ENCODE measurements around the gene INTS11. TPM values are rescaled to one million over a fixed set of nuclear protein-coding genes. Genes with fewer than 3 reads are reported as not detected.

Gene INTS11
- total RNA-seq, 3 donors from 2014 or later (not counting 1 experiment from before 2014, with no cell fraction given), result 150 to 189 (median 181) TPM

DNA sequence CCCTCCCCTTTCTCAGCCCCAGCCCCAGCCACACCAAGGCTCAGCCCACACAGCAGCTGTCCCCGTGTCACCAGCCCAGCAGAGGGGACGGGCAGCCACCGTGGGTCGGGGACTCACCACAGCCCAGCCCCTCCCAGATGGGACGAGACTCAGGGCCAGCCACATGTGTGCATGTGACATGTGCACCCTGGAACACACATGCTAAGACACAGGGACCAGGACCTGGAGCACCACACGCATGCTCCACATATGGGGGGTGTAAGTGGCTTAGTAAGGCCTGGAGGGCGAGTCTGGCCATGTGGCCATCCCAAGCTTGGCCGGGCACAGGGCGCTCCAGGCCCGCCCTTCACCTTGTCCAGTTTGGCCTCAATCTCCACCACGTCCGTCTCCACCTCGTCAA lies 20.7 kb downstream of the INTS11 start:
- no peaks in the 10 kb centered on the region for H3K27me3 ChIP-seq (ENCODE audit: control insufficient read depth, insufficient read depth, low read length)
- H3K36me3 ChIP-seq (ENCODE audit: control insufficient read depth, insufficient read depth, low read length), result no peaks in the 10 kb centered on the region
- no peak overlapping the region for H3K4me3 ChIP-seq (ENCODE audit: low read length)
- H3K27me3 Mint-ChIP-seq (ENCODE audit: low read depth in 2 of 2), result no peaks in the 10 kb centered on the region
- H3K4me3 Mint-ChIP-seq, result no peak overlapping the region
- H3K9me3 ChIP-seq (ENCODE audit: control insufficient read depth, insufficient read depth, low read length), result no peaks in the 10 kb centered on the region
- TF ChIP-seq, protein P1, sequence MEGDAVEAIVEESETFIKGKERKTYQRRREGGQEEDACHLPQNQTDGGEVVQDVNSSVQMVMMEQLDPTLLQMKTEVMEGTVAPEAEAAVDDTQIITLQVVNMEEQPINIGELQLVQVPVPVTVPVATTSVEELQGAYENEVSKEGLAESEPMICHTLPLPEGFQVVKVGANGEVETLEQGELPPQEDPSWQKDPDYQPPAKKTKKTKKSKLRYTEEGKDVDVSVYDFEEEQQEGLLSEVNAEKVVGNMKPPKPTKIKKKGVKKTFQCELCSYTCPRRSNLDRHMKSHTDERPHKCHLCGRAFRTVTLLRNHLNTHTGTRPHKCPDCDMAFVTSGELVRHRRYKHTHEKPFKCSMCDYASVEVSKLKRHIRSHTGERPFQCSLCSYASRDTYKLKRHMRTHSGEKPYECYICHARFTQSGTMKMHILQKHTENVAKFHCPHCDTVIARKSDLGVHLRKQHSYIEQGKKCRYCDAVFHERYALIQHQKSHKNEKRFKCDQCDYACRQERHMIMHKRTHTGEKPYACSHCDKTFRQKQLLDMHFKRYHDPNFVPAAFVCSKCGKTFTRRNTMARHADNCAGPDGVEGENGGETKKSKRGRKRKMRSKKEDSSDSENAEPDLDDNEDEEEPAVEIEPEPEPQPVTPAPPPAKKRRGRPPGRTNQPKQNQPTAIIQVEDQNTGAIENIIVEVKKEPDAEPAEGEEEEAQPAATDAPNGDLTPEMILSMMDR (IDR thresholded peaks at IDR 0.05), result no peak
- no peaks in the 10 kb centered on the region for H3K9me3 Mint-ChIP-seq
- no peak overlapping the region for H3K27ac Mint-ChIP-seq
- no peak overlapping the region for H3K27ac ChIP-seq (ENCODE audit: low read length)
- ATAC-seq (no peak), DNase-seq (no peak)
- H3K36me3 Mint-ChIP-seq, result no peaks in the 10 kb centered on the region
- intact Hi-C loops (cut with micrococcal nuclease), result no loop called here
- H3K4me1 Mint-ChIP-seq, result peaks cover 6 to 21% of the 10 kb centered on the region in 2 donors
- peaks cover 32% of the 10 kb centered on the region for H3K4me1 ChIP-seq (ENCODE audit: control insufficient read depth, insufficient read depth, low read length)
- WGBS (ENCODE audit: insufficient coverage), result 83% methylated on average over 13 of the region's 13 CpGs

- Histone ChIP-seq H3K36me3 (ENCODE audit: control insufficient read depth, insufficient read depth, low read length) (no peaks in the 10 kb centered on the region), H3K27me3 (ENCODE audit: control insufficient read depth, insufficient read depth, low read length) (no peaks in the 10 kb centered on the region), H3K4me1 (ENCODE audit: control insufficient read depth, insufficient read depth, low read length) (peaks cover 33% of the 10 kb centered on the region), H3K27ac (ENCODE audit: low read length) (no peak overlapping the region), H3K9me3 (ENCODE audit: control insufficient read depth, insufficient read depth, low read length) (no peaks in the 10 kb centered on the region), H3K4me3 (ENCODE audit: low read length) (no peak overlapping the region)
- H3K27me3 Mint-ChIP-seq (ENCODE audit: low read depth in 2 of 2), result no peaks in the 10 kb centered on the region
- no peak overlapping the region for H3K4me3 Mint-ChIP-seq
- WGBS (ENCODE audit: insufficient coverage), result 83% methylated on average over 31 of the region's 31 CpGs
- H3K4me1 Mint-ChIP-seq, result peaks cover 6 to 23% of the 10 kb centered on the region in 2 donors
- H3K27ac Mint-ChIP-seq, result no peak overlapping the region
- ATAC-seq, result no peak
- intact Hi-C loops (cut with micrococcal nuclease), result no loop called here
- H3K9me3 Mint-ChIP-seq, result no peaks in the 10 kb centered on the region
- H3K36me3 Mint-ChIP-seq, result no peaks in the 10 kb centered on the region
- TF ChIP-seq, protein P1 (IDR thresholded peaks at IDR 0.05), result no peak
- DNase-seq, result no peak
Observed at GRCh38 chr1:1302951-1303509, 21.4 kb downstream of the INTS11 start.

DNA sequence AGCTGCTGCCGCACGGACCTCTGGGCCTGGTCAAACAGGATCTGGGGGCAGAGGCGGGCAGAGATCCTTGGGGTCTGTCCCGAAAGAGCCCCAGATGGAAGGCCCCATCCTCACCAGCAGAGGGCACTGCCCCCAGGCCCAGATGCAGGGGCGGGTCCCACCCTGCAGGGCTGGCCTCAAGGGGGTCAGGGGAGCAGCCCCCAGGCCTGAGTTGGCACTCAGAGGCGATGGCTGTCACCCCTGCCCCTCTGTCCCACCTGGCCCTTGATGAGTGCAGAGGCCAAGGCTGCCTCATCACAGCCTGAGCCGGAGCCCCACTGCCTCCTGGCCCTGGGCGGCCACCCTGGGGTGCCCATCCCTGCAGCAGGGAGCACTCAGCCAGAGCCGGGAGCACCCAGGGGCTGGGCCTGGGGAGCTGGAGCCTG lies 22.4 kb downstream of the INTS11 start:
- no peak overlapping the region for H3K27ac ChIP-seq (ENCODE audit: low read length)
- TF ChIP-seq, protein P1 (IDR thresholded peaks at IDR 0.05), result peak; percentile 26
- Mint-ChIP-seq H3K4me3 (no peak overlapping the region), H3K4me1 (peaks cover 6 to 21% of the 10 kb centered on the region in 2 donors), H3K9me3 (no peaks in the 10 kb centered on the region), H3K27ac (no peak overlapping the region), H3K36me3 (no peaks in the 10 kb centered on the region), H3K27me3 (ENCODE audit: low read depth in 2 of 2) (no peaks in the 10 kb centered on the region)
- DNase-seq, result peak in 1 of 2 donors; percentile 40
- no peak overlapping the region for H3K4me3 ChIP-seq (ENCODE audit: low read length)
- intact Hi-C loops (cut with micrococcal nuclease), result no loop called here
- ATAC-seq, result no peak
- H3K36me3 ChIP-seq (ENCODE audit: control insufficient read depth, insufficient read depth, low read length), result no peaks in the 10 kb centered on the region
- 89% methylated on average over 9 of the region's 9 CpGs for WGBS (ENCODE audit: insufficient coverage)
- H3K27me3 ChIP-seq (ENCODE audit: control insufficient read depth, insufficient read depth, low read length), result no peaks in the 10 kb centered on the region
- H3K4me1 ChIP-seq (ENCODE audit: control insufficient read depth, insufficient read depth, low read length), result peaks cover 33% of the 10 kb centered on the region
- H3K9me3 ChIP-seq (ENCODE audit: control insufficient read depth, insufficient read depth, low read length), result no peaks in the 10 kb centered on the region

DNA sequence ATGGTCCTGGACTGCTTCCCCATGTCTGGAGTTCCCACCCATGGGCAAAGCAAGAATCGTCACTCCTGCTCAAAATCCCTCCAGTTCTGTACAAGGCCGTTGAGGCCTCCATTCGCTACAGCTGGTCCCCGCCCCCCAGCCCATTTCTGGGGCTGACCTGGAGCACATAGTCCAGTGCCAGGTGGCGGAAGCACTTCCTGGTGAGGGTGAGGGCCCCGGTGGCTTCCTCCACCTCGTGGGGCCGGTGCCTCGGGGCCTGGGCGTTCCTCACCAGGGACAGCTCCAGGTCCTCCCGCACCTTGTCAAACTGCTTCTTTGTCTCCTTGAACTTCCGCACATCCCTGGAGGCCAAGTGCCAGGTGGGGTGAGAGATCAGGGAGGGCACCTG lies 24.1 kb downstream of the INTS11 start:
- Mint-ChIP-seq H3K4me3 (no peak overlapping the region), H3K4me1 (peaks cover 0 to 4% of the 10 kb centered on the region in 2 donors), H3K27ac (no peak overlapping the region), H3K9me3 (no peaks in the 10 kb centered on the region), H3K36me3 (no peaks in the 10 kb centered on the region), H3K27me3 (ENCODE audit: low read depth in 2 of 2) (no peaks in the 10 kb centered on the region)
- H3K4me3 ChIP-seq (ENCODE audit: low read length), result no peak overlapping the region
- no peaks in the 10 kb centered on the region for H3K36me3 ChIP-seq (ENCODE audit: control insufficient read depth, insufficient read depth, low read length)
- intact Hi-C loops (cut with micrococcal nuclease), result no loop called here
- TF ChIP-seq, protein P1 (IDR thresholded peaks at IDR 0.05), result peak; percentile 20
- peak in 1 of 3 donors; percentile 5 for ATAC-seq
- no peaks in the 10 kb centered on the region for H3K27me3 ChIP-seq (ENCODE audit: control insufficient read depth, insufficient read depth, low read length)
- WGBS (ENCODE audit: insufficient coverage), result 95% methylated on average over 12 of the region's 12 CpGs
- peaks cover 16% of the 10 kb centered on the region for H3K4me1 ChIP-seq (ENCODE audit: control insufficient read depth, insufficient read depth, low read length)
- H3K9me3 ChIP-seq (ENCODE audit: control insufficient read depth, insufficient read depth, low read length), result no peaks in the 10 kb centered on the region
- H3K27ac ChIP-seq (ENCODE audit: low read length), result no peak overlapping the region
- no peak for DNase-seq
